GM19397 (cell line): ENCODE data around the gene PGPEP1.
"Not testable (repeated sequence)": the region's sequence is repeated elsewhere in the genome, so short reads cannot be mapped to it uniquely, and the experiment has no call there.

Source experiments
- ATAC-seq: cut with Tn5 transposase; IDR thresholded peaks from one replicate; pipeline ENCODE4 v1.9.1; 2021; ENCODE audit warnings: mild to moderate bottlenecking, moderate library complexity; ENCODE audit not compliant: unreplicated experiment

PGPEP1 gene

GRCh38 chr19:18308051-18308947, 32.1 kb upstream of the PGPEP1 start:
- no peak for ATAC-seq

GRCh38 chr19:18308948-18309325, 31.5 kb upstream of the PGPEP1 start:
- no peak for ATAC-seq

GRCh38 chr19:18309525-18310064, 30.8 kb upstream of the PGPEP1 start:
- no peak for ATAC-seq

GRCh38 chr19:18310118-18310909, 30.1 kb upstream of the PGPEP1 start:
- ATAC-seq: no peak

- ATAC-seq: no peak
Measured at GRCh38 chr19:18310966-18311365, 29.4 kb upstream of the PGPEP1 start.

GRCh38 chr19:18311502-18312091, 28.8 kb upstream of the PGPEP1 start:
- ATAC-seq: no peak

GRCh38 chr19:18312092-18312534, 28.3 kb upstream of the PGPEP1 start:
- no peak for ATAC-seq

- no peak for ATAC-seq
Measured at GRCh38 chr19:18313398-18313797, 27.0 kb upstream of the PGPEP1 start.

- ATAC-seq: no peak
Measured at GRCh38 chr19:18317961-18318800, 22.2 kb upstream of the PGPEP1 start.

GRCh38 chr19:18319591-18320135, 20.7 kb upstream of the PGPEP1 start:
- no peak for ATAC-seq

- no peak for ATAC-seq
Measured at GRCh38 chr19:18320865-18321733, 19.3 kb upstream of the PGPEP1 start.

- ATAC-seq: no peak
Measured at GRCh38 chr19:18321734-18322102, 18.7 kb upstream of the PGPEP1 start.

- ATAC-seq: peak; percentile 1
Measured at GRCh38 chr19:18322318-18322758, 18.1 kb upstream of the PGPEP1 start.

GRCh38 chr19:18322759-18323460, 17.5 kb upstream of the PGPEP1 start, which contains the start of gene LSM4:
TSS of gene LSM4 (minus strand) at chr19:18323076. CDS start at chr19:18323020, 56 bp downstream.
- peak; percentile 91 for ATAC-seq

GRCh38 chr19:18324373-18324731, 16.0 kb upstream of the PGPEP1 start:
- not testable (repeated sequence) for ATAC-seq

GRCh38 chr19:18326772-18327171, 13.6 kb upstream of the PGPEP1 start:
- no peak for ATAC-seq

- ATAC-seq: peak; percentile 87
Measured at GRCh38 chr19:18328340-18329034, 11.9 kb upstream of the PGPEP1 start.

GRCh38 chr19:18329035-18329376, 11.4 kb upstream of the PGPEP1 start:
- ATAC-seq: no peak
